ENCODE results near the gene ALPK3.

DNA sequence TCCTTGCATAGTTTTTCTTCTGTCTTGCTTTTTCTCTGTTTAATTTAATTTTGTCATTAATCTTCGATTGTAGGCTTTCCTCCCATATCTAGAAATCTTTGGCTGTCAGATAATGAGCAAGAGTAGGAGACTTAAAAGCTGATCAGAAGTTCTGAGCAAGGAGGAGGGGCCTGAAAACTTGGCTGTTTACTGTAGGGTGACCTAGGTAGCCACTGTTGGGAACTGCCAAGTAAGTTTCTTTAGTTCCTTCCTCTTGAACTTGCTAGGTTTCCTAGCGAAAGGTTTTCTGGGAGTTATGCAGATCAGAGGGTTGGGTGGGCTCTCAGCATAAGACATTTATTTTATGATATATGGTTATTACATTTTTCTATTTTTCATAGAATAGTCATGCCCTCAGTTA, 14.5 kb downstream of the ALPK3 start:
- TF ChIP-seq POLR2AphosphoS5 (IDR thresholded peaks at IDR 0.05), result no peak
- no peak for TF ChIP-seq POLR2A (IDR thresholded peaks at IDR 0.05)

Measured in suprapubic skin (tissue), 4 donors.